Endothelial cell (in vitro differentiated cells): Measurements from ENCODE around the gene TMEM63A. TPM values are rescaled to one million over a fixed set of nuclear protein-coding genes. Genes with fewer than 3 reads are reported as not detected.
A peak's percentile ranks its signal among the peaks of the same experiment; 100 is the strongest.

Source experiments
- DNase-seq: peaks from one replicate; pipeline ENCODE4 v3.0.0; 2021; ENCODE audit warnings: low spot score
- H3K27ac Mint-ChIP-seq: one replicate; pipeline ENCODE4 v1.8.0; 2021; ENCODE audit warnings: mixed read lengths, inconsistent platforms; ENCODE audit not compliant: unreplicated experiment
- H3K27me3 Mint-ChIP-seq: one replicate; pipeline ENCODE4 v1.8.0; 2021; ENCODE audit warnings: mild to moderate bottlenecking, moderate library complexity, mixed read lengths, inconsistent platforms; ENCODE audit not compliant: unreplicated experiment
- H3K36me3 Mint-ChIP-seq: one replicate; pipeline ENCODE4 v1.8.0; 2021; ENCODE audit warnings: mild to moderate bottlenecking, low read depth, mixed read lengths, inconsistent platforms; ENCODE audit not compliant: unreplicated experiment
- H3K4me1 Mint-ChIP-seq: one replicate; pipeline ENCODE4 v1.8.0; 2021; ENCODE audit warnings: mild to moderate bottlenecking, mixed read lengths, inconsistent platforms; ENCODE audit not compliant: unreplicated experiment
- H3K4me3 Mint-ChIP-seq: one replicate; pipeline ENCODE4 v1.8.0; 2021; ENCODE audit warnings: mild to moderate bottlenecking, mixed read lengths, inconsistent platforms; ENCODE audit not compliant: unreplicated experiment
- H3K9me3 Mint-ChIP-seq: one replicate; pipeline ENCODE4 v1.8.0; 2021; ENCODE audit warnings: mixed read lengths, inconsistent platforms; ENCODE audit not compliant: unreplicated experiment
- total RNA-seq: library from RNA; stranded (reverse); fragmentation: NEBNext Ultra II Directional; extraction: Animal tissue kit (Norgen Biotek cat#: 25700); gene quantifications from one replicate; pipeline ENCODE4 v1.2.1, GENCODE V29; 2021; ENCODE audit not compliant: unreplicated experiment
- TF ChIP-seq, protein P1 (sequence below): fragments of 200-600 bp; sonication (generic); IDR thresholded peaks from one replicate; pipeline ENCODE4 v1.5.0; 2021; ENCODE audit warnings: antibody characterized with exemption; ENCODE audit not compliant: unreplicated experiment

Gene TMEM63A
- total RNA-seq, 1 donor from 2014 or later: 79.9 TPM

DNA sequence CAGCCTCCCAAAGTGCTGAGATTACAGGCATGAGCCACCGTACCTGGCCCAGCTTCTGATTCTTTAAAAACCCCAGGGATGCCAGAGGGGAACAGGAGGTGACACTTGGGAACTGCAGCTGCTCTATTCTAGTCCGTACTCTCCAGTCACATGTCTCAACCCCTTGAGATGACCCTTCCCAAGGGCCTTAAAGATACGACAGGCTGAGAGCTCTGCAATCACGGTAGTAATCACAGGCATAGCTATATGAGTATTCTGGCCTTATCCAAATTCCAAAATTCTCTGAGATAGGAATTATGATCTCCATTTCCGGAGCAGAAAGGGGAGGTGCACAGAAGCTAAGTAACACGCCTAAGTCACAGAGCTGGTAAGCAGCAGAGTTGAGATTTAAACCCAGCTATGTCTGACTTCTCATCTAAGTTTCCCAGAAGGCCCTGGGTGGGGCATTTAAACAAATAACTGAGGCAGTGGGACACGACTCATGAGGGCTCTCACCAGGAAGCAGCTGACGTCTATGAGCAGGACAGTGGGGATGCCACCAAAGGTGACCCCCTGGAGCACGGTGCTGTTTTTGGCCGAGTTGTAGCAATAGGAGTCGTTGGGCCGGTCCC is 5.2 kb downstream of the TMEM63A start:
- Mint-ChIP-seq H3K36me3 (peaks cover 12% of the 10 kb centered on the region), H3K27me3 (peaks cover 13% of the 10 kb centered on the region), H3K4me3 (no peak overlapping the region), H3K27ac (no peak overlapping the region), H3K4me1 (peaks cover 42% of the 10 kb centered on the region), H3K9me3 (no peaks in the 10 kb centered on the region)
- no peak for DNase-seq
- TF ChIP-seq, protein P1, sequence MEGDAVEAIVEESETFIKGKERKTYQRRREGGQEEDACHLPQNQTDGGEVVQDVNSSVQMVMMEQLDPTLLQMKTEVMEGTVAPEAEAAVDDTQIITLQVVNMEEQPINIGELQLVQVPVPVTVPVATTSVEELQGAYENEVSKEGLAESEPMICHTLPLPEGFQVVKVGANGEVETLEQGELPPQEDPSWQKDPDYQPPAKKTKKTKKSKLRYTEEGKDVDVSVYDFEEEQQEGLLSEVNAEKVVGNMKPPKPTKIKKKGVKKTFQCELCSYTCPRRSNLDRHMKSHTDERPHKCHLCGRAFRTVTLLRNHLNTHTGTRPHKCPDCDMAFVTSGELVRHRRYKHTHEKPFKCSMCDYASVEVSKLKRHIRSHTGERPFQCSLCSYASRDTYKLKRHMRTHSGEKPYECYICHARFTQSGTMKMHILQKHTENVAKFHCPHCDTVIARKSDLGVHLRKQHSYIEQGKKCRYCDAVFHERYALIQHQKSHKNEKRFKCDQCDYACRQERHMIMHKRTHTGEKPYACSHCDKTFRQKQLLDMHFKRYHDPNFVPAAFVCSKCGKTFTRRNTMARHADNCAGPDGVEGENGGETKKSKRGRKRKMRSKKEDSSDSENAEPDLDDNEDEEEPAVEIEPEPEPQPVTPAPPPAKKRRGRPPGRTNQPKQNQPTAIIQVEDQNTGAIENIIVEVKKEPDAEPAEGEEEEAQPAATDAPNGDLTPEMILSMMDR: no peak

DNA sequence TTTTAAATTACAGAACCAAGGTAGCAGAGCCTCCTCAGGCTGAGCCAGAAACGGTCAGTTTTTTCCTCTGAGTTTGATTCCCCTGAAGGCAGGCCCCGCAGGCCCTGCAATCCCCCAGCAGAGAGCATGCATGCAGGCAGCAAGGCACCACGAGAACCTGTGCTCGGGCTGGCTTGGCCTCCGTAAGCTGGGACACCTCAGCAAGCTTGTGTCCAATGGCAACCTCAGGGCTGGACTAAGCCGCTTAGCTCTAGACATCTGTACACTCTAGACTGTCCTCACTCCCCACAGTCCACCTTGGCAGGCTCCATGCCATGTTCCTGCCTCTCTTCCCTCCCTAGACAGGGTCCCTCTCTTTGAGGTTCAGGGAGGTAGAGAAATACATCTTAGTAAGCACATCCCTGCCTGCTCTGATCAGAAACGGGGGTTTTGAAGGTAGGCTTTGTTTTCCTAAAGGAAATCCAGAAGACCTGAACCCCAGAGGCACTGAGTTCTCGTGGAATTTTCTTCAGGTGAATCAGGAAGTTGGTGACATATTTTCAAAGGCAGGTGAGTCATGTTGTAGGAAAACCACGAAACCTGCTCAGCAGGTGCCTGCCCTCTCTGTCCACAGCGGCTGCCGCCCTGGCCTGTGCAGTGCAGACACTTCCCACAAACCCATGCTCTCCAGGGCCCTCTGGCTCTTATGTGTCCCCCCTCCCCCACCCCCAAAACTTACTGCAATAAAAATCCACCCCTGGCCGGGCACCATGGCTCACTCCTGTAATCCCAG is 7.0 kb downstream of the TMEM63A start:
- Mint-ChIP-seq H3K4me1 (peaks cover 33% of the 10 kb centered on the region), H3K36me3 (peaks cover 12% of the 10 kb centered on the region), H3K9me3 (no peaks in the 10 kb centered on the region)

DNA sequence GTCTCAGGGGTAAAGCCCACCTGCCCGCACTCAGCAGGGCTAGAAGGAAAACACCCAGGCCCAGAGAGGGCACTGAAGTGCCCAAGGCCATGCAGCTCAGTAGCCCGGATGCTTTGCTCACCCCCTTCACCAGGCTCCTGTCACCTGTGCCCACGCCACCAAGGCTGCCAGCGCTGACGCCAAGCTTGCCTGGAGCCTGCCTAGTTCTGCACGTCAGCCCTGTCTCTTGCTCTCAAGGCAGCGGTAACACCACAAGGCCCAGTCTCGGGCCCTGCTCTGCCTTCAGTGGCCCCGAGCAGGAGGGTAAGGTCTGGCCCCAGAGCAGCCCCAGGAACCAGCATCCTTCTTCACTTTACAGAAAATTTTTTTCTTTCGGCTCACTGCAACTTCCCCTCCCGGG is 7.7 kb downstream of the TMEM63A start:
- H3K36me3 Mint-ChIP-seq: peaks cover 10% of the 10 kb centered on the region
- H3K27me3 Mint-ChIP-seq: peaks cover 13% of the 10 kb centered on the region
- no peak for DNase-seq

More for the DNA sequence above, 7.0 kb downstream of the TMEM63A start:
- TF ChIP-seq, protein P1: no peak
- no peak for DNase-seq
- Mint-ChIP-seq H3K27me3 (peaks cover 13% of the 10 kb centered on the region), H3K27ac (no peak overlapping the region), H3K4me3 (peak overlapping the region; percentile 37)

DNA sequence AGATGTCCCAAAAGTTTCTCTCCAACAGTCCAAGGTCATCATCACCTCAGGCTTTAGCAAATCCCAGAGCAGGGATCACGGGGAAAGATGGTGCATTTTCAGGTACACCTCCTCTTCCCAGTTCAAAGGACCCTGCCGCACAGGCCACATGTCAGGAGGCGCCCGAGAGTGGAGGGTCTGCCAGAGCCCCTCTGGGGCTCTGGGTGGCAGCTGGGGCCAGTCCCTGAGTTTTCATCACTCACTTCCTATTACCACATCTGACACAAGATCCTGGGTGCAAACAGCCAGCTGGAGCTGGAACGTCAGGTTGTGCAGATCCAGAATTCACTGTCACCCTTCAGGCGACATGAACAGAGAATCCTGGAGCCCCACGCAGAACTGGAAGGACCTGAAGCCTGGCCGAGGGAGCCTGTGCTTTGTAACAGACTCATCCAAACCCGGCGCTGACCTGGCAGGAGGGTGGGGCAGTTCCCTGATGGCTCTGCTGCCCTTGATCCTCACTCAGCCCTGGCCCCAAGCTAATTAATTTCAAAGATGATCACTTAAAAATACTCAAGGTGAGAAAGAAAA is 8.8 kb downstream of the TMEM63A start:
- Mint-ChIP-seq H3K27me3 (peaks cover 13% of the 10 kb centered on the region), H3K4me3 (peak overlapping the region; percentile 22), H3K9me3 (no peaks in the 10 kb centered on the region), H3K27ac (no peak overlapping the region), H3K36me3 (peaks cover 17% of the 10 kb centered on the region), H3K4me1 (peaks cover 17% of the 10 kb centered on the region)
- DNase-seq: no peak
- TF ChIP-seq, protein P1: no peak

More for the DNA sequence above, 7.7 kb downstream of the TMEM63A start:
- peaks cover 28% of the 10 kb centered on the region for H3K4me1 Mint-ChIP-seq
- TF ChIP-seq, protein P1: no peak
- no peaks in the 10 kb centered on the region for H3K9me3 Mint-ChIP-seq
- no peak overlapping the region for H3K4me3 Mint-ChIP-seq
- H3K27ac Mint-ChIP-seq: no peak overlapping the region

DNA sequence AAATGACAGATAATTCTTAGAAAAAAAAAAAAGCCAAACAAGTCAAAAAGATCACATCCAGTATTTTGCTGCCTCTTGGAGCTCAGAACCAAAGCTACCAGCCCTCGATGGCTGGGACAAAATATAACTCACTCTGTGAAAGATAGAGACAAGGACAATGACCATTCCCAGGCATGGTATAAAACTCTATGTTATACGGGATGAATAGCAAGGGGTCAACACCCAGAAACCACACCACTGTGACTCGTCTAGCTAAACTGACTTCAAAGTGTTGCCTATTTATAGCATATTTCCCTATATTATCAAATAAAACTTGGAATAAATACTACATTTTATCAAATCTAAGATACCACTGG is 10.1 kb downstream of the TMEM63A start:
- H3K36me3 Mint-ChIP-seq: peaks cover 24% of the 10 kb centered on the region
- no peak overlapping the region for H3K27ac Mint-ChIP-seq

More for the DNA sequence above, 10.1 kb downstream of the TMEM63A start:
- Mint-ChIP-seq H3K27me3 (peaks cover 11% of the 10 kb centered on the region), H3K4me3 (no peak overlapping the region), H3K9me3 (no peaks in the 10 kb centered on the region), H3K4me1 (peaks cover 5% of the 10 kb centered on the region)
- DNase-seq: no peak
- TF ChIP-seq, protein P1: no peak
